Measurements from ENCODE around the gene CCNT1.

CCNT1 gene

GRCh38 chr12:48690436-48690835 lies 26.1 kb downstream of the CCNT1 start:
- H3K9me3 ChIP-seq (ENCODE audit: control insufficient read depth, insufficient read depth, low read length) = no peaks in the 10 kb centered on the region
- no peak overlapping the region for H3K4me2 ChIP-seq (ENCODE audit: low read length)
- H3K4me3 ChIP-seq (ENCODE audit: low read length) = no peak overlapping the region
- H3F3A ChIP-seq (ENCODE audit: control insufficient read depth, insufficient read depth) = no peaks in the 10 kb centered on the region; the same call in 1 of the 2 replicates
- peaks cover 10% of the 10 kb centered on the region; the same call in 1 of the 2 replicates for H4K20me1 ChIP-seq (ENCODE audit: control insufficient read depth, insufficient read depth, low read depth, low read length)
- TF ChIP-seq EZH2phosphoT487 (IDR thresholded peaks at IDR 0.05; ENCODE audit: borderline replicate concordance, low read length) (no peak), CTCF (IDR thresholded peaks at IDR 0.05; ENCODE audit: low read depth, low read length, poor library complexity, severe bottlenecking) (no peak)
- no peaks in the 10 kb centered on the region for H3K9me2 ChIP-seq (replicated peaks; ENCODE audit: control insufficient read depth, low read length)
- H3K4me1 ChIP-seq (ENCODE audit: control insufficient read depth, low read length) = no peaks in the 10 kb centered on the region
- H3K27me3 ChIP-seq (ENCODE audit: control insufficient read depth, low read length) = no peaks in the 10 kb centered on the region
- peaks cover 38% of the 10 kb centered on the region for H3K79me2 ChIP-seq (ENCODE audit: control insufficient read depth, low read length)
- H3K27ac ChIP-seq (ENCODE audit: low read depth, low read length) = no peak overlapping the region
- H3K36me3 ChIP-seq (ENCODE audit: control insufficient read depth, low read length) = peaks cover 76% of the 10 kb centered on the region

GRCh38 chr12:48688836-48689235 lies 27.7 kb downstream of the CCNT1 start:
- Histone ChIP-seq H3K9me3 (ENCODE audit: control insufficient read depth, insufficient read depth, low read length) (no peaks in the 10 kb centered on the region), H3K4me3 (ENCODE audit: low read length) (no peak overlapping the region), H4K20me1 (ENCODE audit: control insufficient read depth, insufficient read depth, low read depth, low read length) (peaks cover 10% of the 10 kb centered on the region; the same call in 1 of the 2 replicates), H3K27ac (ENCODE audit: low read depth, low read length) (no peak overlapping the region), H3K9me2 (replicated peaks; ENCODE audit: control insufficient read depth, low read length) (no peaks in the 10 kb centered on the region), H3K4me1 (ENCODE audit: control insufficient read depth, low read length) (no peaks in the 10 kb centered on the region), H3F3A (ENCODE audit: control insufficient read depth, insufficient read depth) (peaks cover 3% of the 10 kb centered on the region), H3K4me2 (ENCODE audit: low read length) (no peak overlapping the region), H3K79me2 (ENCODE audit: control insufficient read depth, low read length) (peaks cover 34% of the 10 kb centered on the region), H3K27me3 (ENCODE audit: control insufficient read depth, low read length) (no peaks in the 10 kb centered on the region), H3K36me3 (ENCODE audit: control insufficient read depth, low read length) (peaks cover 60% of the 10 kb centered on the region)
- TF ChIP-seq CTCF (IDR thresholded peaks at IDR 0.05; ENCODE audit: low read depth, low read length, poor library complexity, severe bottlenecking) = no peak
- no peak for TF ChIP-seq EZH2phosphoT487 (IDR thresholded peaks at IDR 0.05; ENCODE audit: borderline replicate concordance, low read length)

- Histone ChIP-seq H3K4me3 (ENCODE audit: low read length) (no peak overlapping the region), H3K79me2 (ENCODE audit: control insufficient read depth, low read length) (peaks cover 22% of the 10 kb centered on the region), H3K9me3 (ENCODE audit: control insufficient read depth, insufficient read depth, low read length) (no peaks in the 10 kb centered on the region), H3F3A (ENCODE audit: control insufficient read depth, insufficient read depth) (peaks cover 6% of the 10 kb centered on the region), H3K4me1 (ENCODE audit: control insufficient read depth, low read length) (0 out of 2 replicates have a peak, but pooled peaks cover 5% of the 10 kb centered on the region), H3K27me3 (ENCODE audit: control insufficient read depth, low read length) (no peaks in the 10 kb centered on the region), H3K9me2 (replicated peaks; ENCODE audit: control insufficient read depth, low read length) (no peaks in the 10 kb centered on the region), H4K20me1 (ENCODE audit: control insufficient read depth, insufficient read depth, low read depth, low read length) (peaks cover 10% of the 10 kb centered on the region; the same call in 1 of the 2 replicates), H3K4me2 (ENCODE audit: low read length) (no peak overlapping the region), H3K27ac (ENCODE audit: low read depth, low read length) (no peak overlapping the region), H3K36me3 (ENCODE audit: control insufficient read depth, low read length) (peaks cover 48% of the 10 kb centered on the region)
- TF ChIP-seq CTCF (IDR thresholded peaks at IDR 0.05; ENCODE audit: low read depth, low read length, poor library complexity, severe bottlenecking) (no peak), EZH2phosphoT487 (IDR thresholded peaks at IDR 0.05; ENCODE audit: borderline replicate concordance, low read length) (no peak)
These were observed 28.9 kb downstream of the CCNT1 start for GRCh38 chr12:48687592-48687991.

Measured in DOHH2 (cell line).